Measurements from ENCODE around the gene SS18. TPM values are rescaled to one million over a fixed set of nuclear protein-coding genes. Genes with fewer than 3 reads are reported as not detected.

SS18 gene
- total RNA-seq, 2 donors from 2014 or later = 94.7 to 158 TPM

DNA sequence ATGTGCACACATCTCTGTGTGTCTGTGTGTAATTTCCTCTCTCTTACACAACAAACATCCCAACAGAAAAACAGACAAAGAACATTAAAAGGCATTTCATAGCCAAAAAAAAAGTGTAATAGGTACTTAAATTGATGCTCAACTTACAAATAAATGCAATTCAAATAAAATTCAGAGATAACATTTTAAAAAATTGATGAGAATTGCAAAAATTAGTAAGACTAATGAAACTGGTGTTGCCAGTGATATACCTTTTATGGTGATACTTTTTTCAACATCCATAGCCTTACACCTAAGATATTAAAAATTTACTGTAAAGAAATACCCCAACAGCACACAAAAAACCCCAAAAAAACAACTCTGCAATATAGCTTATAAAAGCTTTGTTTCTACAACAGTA, 76.0 kb downstream of the SS18 start:
- Histone ChIP-seq H3K4me3 (no peak overlapping the region), H3K4me1 (replicated peaks) (no peaks in the 10 kb centered on the region), H3K27ac (no peak overlapping the region), H3K27me3 (replicated peaks; ENCODE audit: insufficient read depth) (no peaks in the 10 kb centered on the region), H3K9me3 (no peaks in the 10 kb centered on the region), H3K36me3 (peaks cover 0 to 7% of the 10 kb centered on the region in 2 donors)
- DNase-seq (ENCODE audit: low spot score) = no peak
- intact Hi-C loops (cut with DNase I) = no loop called here
- no peak for TF ChIP-seq CTCF (IDR thresholded peaks at IDR 0.05)
- TF ChIP-seq POLR2A (IDR thresholded peaks at IDR 0.05) = no peak
- no peak for TF ChIP-seq POLR2AphosphoS5 (IDR thresholded peaks at IDR 0.05)

GRCh38 chr18:26008619-26009018, 81.8 kb downstream of the SS18 start:
- no peaks in the 10 kb centered on the region for H3K36me3 ChIP-seq
- no peak overlapping the region for H3K4me3 ChIP-seq
- DNase-seq (ENCODE audit: low spot score) = no peak
- 97% methylated on average over 1 of the region's 1 CpG for WGBS
- no peak for TF ChIP-seq POLR2A (IDR thresholded peaks at IDR 0.05)
- TF ChIP-seq POLR2AphosphoS5 (IDR thresholded peaks at IDR 0.05) = no peak
- no peak for TF ChIP-seq CTCF (IDR thresholded peaks at IDR 0.05)
- intact Hi-C loops (cut with DNase I) = no loop called here
- H3K9me3 ChIP-seq = no peaks in the 10 kb centered on the region
- H3K27me3 ChIP-seq (replicated peaks; ENCODE audit: insufficient read depth) = no peaks in the 10 kb centered on the region
- no peak overlapping the region for H3K27ac ChIP-seq
- H3K4me1 ChIP-seq (replicated peaks) = no peaks in the 10 kb centered on the region

- intact Hi-C loops (cut with DNase I) = no loop called here
- no peaks in the 10 kb centered on the region for H3K27me3 ChIP-seq (replicated peaks; ENCODE audit: insufficient read depth)
- TF ChIP-seq CTCF (IDR thresholded peaks at IDR 0.05) (no peak), POLR2AphosphoS5 (IDR thresholded peaks at IDR 0.05) (no peak), POLR2A (IDR thresholded peaks at IDR 0.05) (no peak)
- H3K4me1 ChIP-seq (replicated peaks) = no peaks in the 10 kb centered on the region
- 71% methylated on average over 1 of the region's 1 CpG for WGBS
- no peak overlapping the region for H3K4me3 ChIP-seq
- no peak for DNase-seq (ENCODE audit: low spot score)
- H3K27ac ChIP-seq = no peak overlapping the region
- H3K36me3 ChIP-seq = no peaks in the 10 kb centered on the region
- H3K9me3 ChIP-seq = no peaks in the 10 kb centered on the region
Observed at GRCh38 chr18:26008096-26008495, 82.3 kb downstream of the SS18 start.

DNA sequence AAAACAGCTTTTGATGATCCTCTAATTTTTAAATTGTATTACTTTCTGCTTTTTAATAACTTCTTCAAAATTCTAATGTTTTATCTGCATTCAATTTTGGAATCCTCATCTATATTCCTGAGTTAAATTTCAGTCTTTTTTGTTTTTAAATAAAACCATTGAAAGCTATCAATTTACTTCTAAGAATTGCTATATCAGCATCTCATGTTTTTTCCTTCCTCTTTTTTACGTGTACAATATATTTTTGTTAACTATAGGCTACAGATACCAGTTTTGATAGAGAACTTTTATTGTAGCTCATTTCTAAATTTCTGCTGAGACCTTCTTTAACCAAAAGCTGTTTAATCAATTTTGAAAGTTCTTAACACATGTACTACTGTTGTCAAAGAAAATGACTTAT, 84.5 kb downstream of the SS18 start:
- Histone ChIP-seq H3K4me1 (replicated peaks) (no peaks in the 10 kb centered on the region), H3K27me3 (replicated peaks; ENCODE audit: insufficient read depth) (no peaks in the 10 kb centered on the region), H3K27ac (no peak overlapping the region), H3K36me3 (no peaks in the 10 kb centered on the region), H3K9me3 (no peaks in the 10 kb centered on the region), H3K4me3 (no peak overlapping the region)
- 76% methylated on average over 1 of the region's 1 CpG for WGBS
- DNase-seq (ENCODE audit: low spot score) = no peak
- intact Hi-C loops (cut with DNase I) = no loop called here
- no peak for TF ChIP-seq POLR2AphosphoS5 (IDR thresholded peaks at IDR 0.05)
- no peak for TF ChIP-seq POLR2A (IDR thresholded peaks at IDR 0.05)
- no peak for TF ChIP-seq CTCF (IDR thresholded peaks at IDR 0.05)

DNA sequence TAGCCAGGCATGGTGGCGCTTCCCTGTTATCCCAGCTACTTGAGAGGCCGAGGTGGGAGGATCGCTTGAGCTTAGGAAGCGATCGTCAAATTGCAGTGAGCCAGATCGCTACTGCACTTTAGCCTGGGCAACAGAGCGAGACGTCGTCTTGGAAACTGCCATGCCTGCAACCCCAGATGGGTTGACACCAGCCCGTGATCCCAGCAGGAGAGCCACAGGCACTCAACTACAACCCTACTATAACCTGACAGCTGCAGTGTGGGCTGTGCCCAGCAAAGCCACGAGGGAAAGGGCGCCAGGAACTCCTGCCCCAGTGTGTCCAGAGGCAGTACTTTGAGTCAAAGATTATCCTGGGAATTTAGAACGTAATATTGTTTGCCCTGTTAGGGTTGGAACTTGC, 85.6 kb downstream of the SS18 start:
- Histone ChIP-seq H3K27me3 (replicated peaks; ENCODE audit: insufficient read depth) (no peaks in the 10 kb centered on the region), H3K36me3 (no peaks in the 10 kb centered on the region), H3K4me3 (no peak overlapping the region), H3K9me3 (no peaks in the 10 kb centered on the region), H3K4me1 (replicated peaks) (no peaks in the 10 kb centered on the region), H3K27ac (no peak overlapping the region)
- TF ChIP-seq POLR2A (IDR thresholded peaks at IDR 0.05) = no peak
- no peak for TF ChIP-seq CTCF (IDR thresholded peaks at IDR 0.05)
- TF ChIP-seq POLR2AphosphoS5 (IDR thresholded peaks at IDR 0.05) = no peak
- intact Hi-C loops (cut with DNase I) = no loop called here
- DNase-seq (ENCODE audit: low spot score) = no peak
- WGBS = 77% methylated on average over 13 of the region's 13 CpGs
